Mesothelial cell of epicardium (in vitro differentiated cells): Measurements from ENCODE around the gene LACTB. TPM values are rescaled to one million over a fixed set of nuclear protein-coding genes. Genes with fewer than 3 reads are reported as not detected.
A peak's percentile ranks its signal among the peaks of the same experiment; 100 is the strongest.
"Not testable (repeated sequence)": the region's sequence is repeated elsewhere in the genome, so short reads cannot be mapped to it uniquely, and the experiment has no call there.

Source experiments
- DNase-seq, 2 experiments: peaks; one replicate each; pipeline ENCODE4 v3.0.0; 2021; ENCODE audit warnings: low spot score in 2 of 2; ENCODE audit not compliant: unreplicated experiment in 2 of 2
- H3K27ac Mint-ChIP-seq: 2 replicates; pipeline ENCODE4 v1.8.0; 2021; ENCODE audit warnings: mixed read lengths
- H3K27me3 Mint-ChIP-seq: 2 replicates; pipeline ENCODE4 v1.8.0; 2021; ENCODE audit warnings: low read depth, mixed read lengths
- H3K36me3 Mint-ChIP-seq: 2 replicates; pipeline ENCODE4 v1.8.0; 2021; ENCODE audit warnings: mixed read lengths
- H3K4me1 Mint-ChIP-seq: 2 replicates; pipeline ENCODE4 v1.8.0; 2021; ENCODE audit warnings: mixed read lengths
- H3K4me3 Mint-ChIP-seq: 2 replicates; pipeline ENCODE4 v1.8.0; 2021; ENCODE audit warnings: mild to moderate bottlenecking, moderate library complexity, mixed read lengths
- H3K9me3 Mint-ChIP-seq: 2 replicates; pipeline ENCODE4 v1.8.0; 2021; ENCODE audit warnings: mixed read lengths
- total RNA-seq: library from RNA; stranded (reverse); gene quantifications from 3 replicates; pipeline ENCODE4 v1.2.1, GENCODE V29; 2021
- TF ChIP-seq, protein P1 (sequence below): fragments of 200-600 bp; sonication (generic); IDR thresholded peaks from one replicate; pipeline ENCODE4 v1.5.0; 2021; ENCODE audit warnings: antibody characterized with exemption; ENCODE audit not compliant: unreplicated experiment

Gene LACTB
- total RNA-seq, 1 donor from 2014 or later: 8.2 TPM

DNA sequence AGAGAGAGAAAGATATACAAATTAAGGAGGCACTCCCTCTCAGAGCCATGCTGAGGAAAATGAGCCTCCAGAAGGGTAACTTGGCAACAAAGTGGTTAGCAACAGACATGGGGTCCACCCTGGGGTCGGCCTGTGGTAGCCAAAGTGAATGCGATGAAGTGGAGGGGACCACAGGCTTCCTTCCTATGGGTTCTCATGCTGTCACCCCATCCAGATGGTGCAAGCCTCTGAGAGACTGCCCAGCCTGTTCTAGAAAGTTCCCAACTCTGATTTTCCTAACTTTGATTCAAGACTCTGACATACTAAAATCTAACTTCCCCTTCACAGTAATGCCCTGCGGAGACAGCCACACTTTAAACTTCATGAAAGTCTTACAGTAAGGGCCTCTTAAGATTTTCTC, 18.2 kb upstream of the LACTB start:
- no peak for DNase-seq
- Mint-ChIP-seq H3K9me3 (peaks cover 12% of the 10 kb centered on the region), H3K27me3 (no peaks in the 10 kb centered on the region), H3K36me3 (no peaks in the 10 kb centered on the region), H3K27ac (no peak overlapping the region), H3K4me1 (peaks cover 7% of the 10 kb centered on the region), H3K4me3 (no peak overlapping the region)
- TF ChIP-seq, protein P1, sequence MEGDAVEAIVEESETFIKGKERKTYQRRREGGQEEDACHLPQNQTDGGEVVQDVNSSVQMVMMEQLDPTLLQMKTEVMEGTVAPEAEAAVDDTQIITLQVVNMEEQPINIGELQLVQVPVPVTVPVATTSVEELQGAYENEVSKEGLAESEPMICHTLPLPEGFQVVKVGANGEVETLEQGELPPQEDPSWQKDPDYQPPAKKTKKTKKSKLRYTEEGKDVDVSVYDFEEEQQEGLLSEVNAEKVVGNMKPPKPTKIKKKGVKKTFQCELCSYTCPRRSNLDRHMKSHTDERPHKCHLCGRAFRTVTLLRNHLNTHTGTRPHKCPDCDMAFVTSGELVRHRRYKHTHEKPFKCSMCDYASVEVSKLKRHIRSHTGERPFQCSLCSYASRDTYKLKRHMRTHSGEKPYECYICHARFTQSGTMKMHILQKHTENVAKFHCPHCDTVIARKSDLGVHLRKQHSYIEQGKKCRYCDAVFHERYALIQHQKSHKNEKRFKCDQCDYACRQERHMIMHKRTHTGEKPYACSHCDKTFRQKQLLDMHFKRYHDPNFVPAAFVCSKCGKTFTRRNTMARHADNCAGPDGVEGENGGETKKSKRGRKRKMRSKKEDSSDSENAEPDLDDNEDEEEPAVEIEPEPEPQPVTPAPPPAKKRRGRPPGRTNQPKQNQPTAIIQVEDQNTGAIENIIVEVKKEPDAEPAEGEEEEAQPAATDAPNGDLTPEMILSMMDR: no peak

DNA sequence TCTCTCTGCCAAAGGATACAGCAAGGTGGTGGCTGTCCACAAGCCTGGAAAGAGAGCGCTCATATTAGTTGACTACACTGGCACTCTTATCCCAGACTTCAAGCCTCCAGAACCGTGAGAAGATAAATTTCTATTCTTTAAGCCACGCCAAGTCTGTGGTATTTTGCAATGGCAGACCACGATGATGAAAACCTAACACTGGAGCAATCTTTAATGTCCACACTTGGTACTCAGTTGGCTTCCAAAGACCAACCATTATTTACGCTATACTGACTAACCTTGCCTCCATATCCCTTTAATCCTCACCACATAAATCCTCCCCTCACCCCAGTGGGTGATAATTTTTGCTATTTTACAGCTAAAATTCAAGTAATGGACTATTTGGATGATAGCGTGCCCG, 16.9 kb upstream of the LACTB start:
- TF ChIP-seq, protein P1: no peak
- Mint-ChIP-seq H3K27me3 (no peaks in the 10 kb centered on the region), H3K27ac (no peak overlapping the region)

DNA sequence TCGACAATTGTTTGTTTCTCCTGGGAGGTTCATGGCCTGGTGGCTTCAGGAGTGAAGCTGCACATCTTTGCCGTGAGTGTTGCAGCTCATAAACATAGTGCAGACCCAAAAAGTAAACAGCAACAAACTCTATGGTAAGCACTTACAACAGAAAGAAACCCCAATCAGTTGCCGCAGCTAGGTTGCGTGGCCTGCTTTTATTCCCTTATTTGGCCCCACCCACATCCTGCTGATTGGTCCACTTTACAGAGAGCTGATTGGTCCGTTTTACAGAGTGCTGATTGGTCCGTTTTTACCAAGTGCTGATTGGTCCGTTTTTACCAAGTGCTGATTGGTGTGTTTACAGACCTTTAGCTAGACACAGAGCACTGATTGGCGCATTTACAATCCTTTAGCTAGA, 16.3 kb upstream of the LACTB start:
- not testable (repeated sequence) for H3K36me3 Mint-ChIP-seq, DNase-seq, H3K27ac Mint-ChIP-seq, H3K4me3 Mint-ChIP-seq, H3K27me3 Mint-ChIP-seq
- Mint-ChIP-seq H3K4me1 (peaks cover 13% of the 10 kb centered on the region), H3K9me3 (peaks cover 14% of the 10 kb centered on the region)

More for the DNA sequence above, 16.9 kb upstream of the LACTB start:
- Mint-ChIP-seq H3K4me3 (no peak overlapping the region), H3K9me3 (peaks cover 14% of the 10 kb centered on the region), H3K36me3 (no peaks in the 10 kb centered on the region), H3K4me1 (peaks cover 13% of the 10 kb centered on the region)
- no peak for DNase-seq

DNA sequence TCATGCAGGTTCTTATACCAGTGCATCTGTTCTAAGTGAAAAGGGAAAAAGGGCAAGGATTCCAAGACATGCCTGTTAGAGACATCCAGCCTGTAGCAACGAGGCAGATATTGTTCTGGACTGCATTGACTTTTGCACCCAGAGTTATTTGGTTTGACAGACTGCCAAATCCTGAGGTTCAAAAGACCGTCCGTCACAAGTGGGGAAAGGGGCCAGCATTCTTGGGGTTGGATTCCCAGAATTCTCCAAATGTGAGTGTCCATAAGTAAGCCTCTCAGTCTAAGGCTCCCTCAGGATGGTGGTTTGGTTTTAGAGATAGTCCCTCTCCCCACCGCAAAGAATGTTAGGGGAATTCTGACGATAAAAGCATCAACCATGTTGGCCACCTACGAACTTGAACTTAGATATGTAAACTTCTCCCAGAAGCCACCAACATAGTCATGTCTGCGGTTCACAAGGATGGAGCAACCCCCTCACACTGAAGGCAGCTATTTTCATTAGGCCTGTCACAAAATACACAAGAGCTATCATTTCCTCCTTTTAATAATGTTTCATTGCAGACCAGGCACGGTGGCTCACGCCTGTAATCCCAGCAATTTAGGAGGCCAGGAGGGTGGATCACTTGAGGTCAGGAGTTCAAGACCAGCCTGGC, 13.6 kb upstream of the LACTB start:
- DNase-seq: no peak
- TF ChIP-seq, protein P1: no peak
- peaks cover 14% of the 10 kb centered on the region for H3K9me3 Mint-ChIP-seq
- peak overlapping the region; percentile 80 for H3K27ac Mint-ChIP-seq
- no peaks in the 10 kb centered on the region for H3K36me3 Mint-ChIP-seq
- no peak overlapping the region for H3K4me3 Mint-ChIP-seq
- H3K4me1 Mint-ChIP-seq: peaks cover 13% of the 10 kb centered on the region
- no peaks in the 10 kb centered on the region for H3K27me3 Mint-ChIP-seq

DNA sequence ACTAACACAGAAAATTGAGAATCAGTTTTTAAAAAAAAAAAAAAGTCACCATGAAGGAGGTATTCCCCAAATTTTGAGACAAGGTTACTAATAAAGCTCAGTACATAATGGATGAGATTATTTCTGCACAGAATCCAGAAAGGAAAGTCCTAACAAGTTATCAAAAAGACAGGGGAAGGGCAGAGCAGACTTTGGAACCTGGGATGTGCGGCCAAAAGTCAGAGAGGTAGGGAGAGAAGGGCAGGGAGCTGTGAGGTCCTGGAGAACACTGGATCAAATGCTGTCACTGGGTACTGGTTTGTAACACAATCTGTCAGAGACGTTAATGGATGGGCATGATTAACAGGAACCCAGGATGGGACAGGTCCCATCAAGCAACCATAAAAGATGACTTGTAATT, 12.2 kb upstream of the LACTB start:
- no peaks in the 10 kb centered on the region for H3K27me3 Mint-ChIP-seq
- TF ChIP-seq, protein P1: no peak
- H3K27ac Mint-ChIP-seq: no peak overlapping the region
- H3K4me3 Mint-ChIP-seq: no peak overlapping the region
- DNase-seq: no peak
- peaks cover 13% of the 10 kb centered on the region for H3K4me1 Mint-ChIP-seq
- H3K9me3 Mint-ChIP-seq: peaks cover 14% of the 10 kb centered on the region
- no peaks in the 10 kb centered on the region for H3K36me3 Mint-ChIP-seq

DNA sequence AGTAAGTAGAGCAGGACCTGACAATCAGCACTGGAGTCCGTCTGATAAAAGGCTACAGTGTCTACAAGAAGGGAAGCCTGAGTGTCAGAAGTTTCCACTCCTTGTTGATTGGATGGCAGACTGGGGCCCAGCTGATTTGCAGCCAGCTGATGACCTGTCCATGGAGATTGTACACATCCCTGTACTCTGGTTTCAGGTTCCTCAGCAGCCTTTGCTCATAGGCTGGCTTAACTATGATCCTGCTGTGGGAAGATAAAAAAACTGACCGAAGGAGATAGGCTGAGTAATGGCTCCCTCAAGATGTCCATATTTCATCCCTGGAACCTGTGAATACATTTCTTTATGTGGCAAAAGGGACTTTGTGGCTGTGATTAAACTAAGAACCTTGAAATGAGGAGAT, 11.7 kb upstream of the LACTB start:
- peaks cover 12% of the 10 kb centered on the region for H3K9me3 Mint-ChIP-seq
- no peaks in the 10 kb centered on the region for H3K27me3 Mint-ChIP-seq
- TF ChIP-seq, protein P1: no peak
- H3K27ac Mint-ChIP-seq: no peak overlapping the region
- H3K4me1 Mint-ChIP-seq: peaks cover 13% of the 10 kb centered on the region
- no peak for DNase-seq
- no peaks in the 10 kb centered on the region for H3K36me3 Mint-ChIP-seq
- no peak overlapping the region for H3K4me3 Mint-ChIP-seq
